ENCODE measurements around the gene MPO. TPM values are rescaled to one million over a fixed set of nuclear protein-coding genes. Genes with fewer than 3 reads are reported as not detected.

The MPO gene
- total and polyA plus RNA-seq, 10 of the 15 experiments (the other 5 are each of a cell fraction or from before 2014, with no cell fraction given) = 0.06 to 0.49 (median 0.14) TPM

DNA sequence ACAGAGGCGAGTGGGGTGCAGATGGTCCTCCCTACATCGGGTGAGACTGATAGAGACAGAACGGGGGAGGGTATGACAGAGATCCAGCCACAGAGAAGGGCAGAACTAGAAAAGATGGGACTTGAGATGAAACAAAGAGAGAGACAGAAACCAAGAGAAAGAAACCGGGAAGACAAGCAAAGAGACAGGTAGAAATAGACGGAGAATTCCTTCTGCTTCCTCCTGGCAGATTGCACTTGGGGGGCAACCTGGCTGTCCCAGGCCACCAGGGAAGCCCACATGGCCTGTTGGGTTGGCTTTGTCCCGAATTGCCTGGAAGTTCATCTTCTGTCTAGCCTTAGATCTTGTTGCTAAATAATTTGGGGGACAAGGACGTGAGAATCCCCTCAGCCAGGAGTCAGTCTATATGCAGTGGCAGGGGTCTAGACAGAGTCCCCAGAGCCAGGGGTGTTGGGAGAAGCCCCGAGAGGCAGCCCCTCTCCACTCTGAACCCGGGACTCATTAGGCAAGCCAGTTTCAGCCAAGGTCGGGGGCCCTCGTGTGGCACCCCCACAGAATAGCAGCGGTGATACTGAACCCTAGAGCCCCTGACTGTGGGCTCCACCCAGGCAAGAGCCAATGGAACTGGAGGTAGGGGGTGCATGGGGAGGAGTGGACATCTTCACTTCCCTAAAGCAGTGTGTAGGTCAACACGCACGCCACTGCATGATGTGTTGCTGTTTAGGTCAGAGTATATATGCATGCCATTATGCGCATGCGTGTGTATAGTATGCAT, 48.5 kb upstream of the MPO start (continued):
- TF ChIP-seq STAT1 (conservative IDR thresholded peaks at IDR 0.05) (no peak), BMI1 (IDR thresholded peaks at IDR 0.05; ENCODE audit: borderline replicate concordance) (peak; percentile 57), EP300 (IDR thresholded peaks at IDR 0.05; ENCODE audit: borderline replicate concordance in 1 of 2, control insufficient read depth in 1 of 2, low read depth in 2 of 2, low read length in 2 of 2) (0 out of 4 replicates have a peak, but pooled peaks of 1 of the 2 experiments have one; percentile 7), JUNB (IDR thresholded peaks at IDR 0.05) (no peak), ZBED1 (IDR thresholded peaks at IDR 0.05; ENCODE audit: borderline replicate concordance) (peak; percentile 99), ZNF24 (IDR thresholded peaks at IDR 0.05) (0 out of 2 replicates have a peak, but pooled peaks have one; percentile 44), ZNF384 (IDR thresholded peaks at IDR 0.05; ENCODE audit: borderline replicate concordance, low read depth, low read length) (no peak), MTA2 (IDR thresholded peaks at IDR 0.05; ENCODE audit: low read depth) (peak; percentile 33; the same call in 1 of the 2 replicates), CREM (IDR thresholded peaks at IDR 0.05; ENCODE audit: low read depth) (peak; percentile 74; the same call in 1 of the 2 replicates), LARP7 (IDR thresholded peaks at IDR 0.05) (peak; percentile 49; the same call in 1 of the 2 replicates), MTA3 (IDR thresholded peaks at IDR 0.05; ENCODE audit: borderline replicate concordance, low read length) (no peak), BHLHE40 (IDR thresholded peaks at IDR 0.05; ENCODE audit: borderline replicate concordance in 1 of 2, low read depth in 2 of 2, low read length in 1 of 2) (peak; percentile 82 to 84), SREBF2 (IDR thresholded peaks at IDR 0.05; ENCODE audit: low read length) (no peak), NBN (IDR thresholded peaks at IDR 0.05) (peak; percentile 58), KAT2A (conservative IDR thresholded peaks at IDR 0.05; ENCODE audit: control insufficient read depth, low read depth, low read length) (no peak), IKZF1 (conservative IDR thresholded peaks at IDR 0.05) (peak; percentile 79), BCL11A (IDR thresholded peaks at IDR 0.05; ENCODE audit: low read depth, low read length) (peak; percentile 74), HDAC6 (IDR thresholded peaks at IDR 0.05; ENCODE audit: unreplicated experiment) (peak; percentile 83)
- TF ChIP-seq, protein P1, sequence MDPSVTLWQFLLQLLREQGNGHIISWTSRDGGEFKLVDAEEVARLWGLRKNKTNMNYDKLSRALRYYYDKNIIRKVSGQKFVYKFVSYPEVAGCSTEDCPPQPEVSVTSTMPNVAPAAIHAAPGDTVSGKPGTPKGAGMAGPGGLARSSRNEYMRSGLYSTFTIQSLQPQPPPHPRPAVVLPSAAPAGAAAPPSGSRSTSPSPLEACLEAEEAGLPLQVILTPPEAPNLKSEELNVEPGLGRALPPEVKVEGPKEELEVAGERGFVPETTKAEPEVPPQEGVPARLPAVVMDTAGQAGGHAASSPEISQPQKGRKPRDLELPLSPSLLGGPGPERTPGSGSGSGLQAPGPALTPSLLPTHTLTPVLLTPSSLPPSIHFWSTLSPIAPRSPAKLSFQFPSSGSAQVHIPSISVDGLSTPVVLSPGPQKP (IDR thresholded peaks at IDR 0.05; ENCODE audit: low read depth, low read length) = peak; percentile 1; the same call in 1 of the 2 replicates
- TF ChIP-seq, protein P2, sequence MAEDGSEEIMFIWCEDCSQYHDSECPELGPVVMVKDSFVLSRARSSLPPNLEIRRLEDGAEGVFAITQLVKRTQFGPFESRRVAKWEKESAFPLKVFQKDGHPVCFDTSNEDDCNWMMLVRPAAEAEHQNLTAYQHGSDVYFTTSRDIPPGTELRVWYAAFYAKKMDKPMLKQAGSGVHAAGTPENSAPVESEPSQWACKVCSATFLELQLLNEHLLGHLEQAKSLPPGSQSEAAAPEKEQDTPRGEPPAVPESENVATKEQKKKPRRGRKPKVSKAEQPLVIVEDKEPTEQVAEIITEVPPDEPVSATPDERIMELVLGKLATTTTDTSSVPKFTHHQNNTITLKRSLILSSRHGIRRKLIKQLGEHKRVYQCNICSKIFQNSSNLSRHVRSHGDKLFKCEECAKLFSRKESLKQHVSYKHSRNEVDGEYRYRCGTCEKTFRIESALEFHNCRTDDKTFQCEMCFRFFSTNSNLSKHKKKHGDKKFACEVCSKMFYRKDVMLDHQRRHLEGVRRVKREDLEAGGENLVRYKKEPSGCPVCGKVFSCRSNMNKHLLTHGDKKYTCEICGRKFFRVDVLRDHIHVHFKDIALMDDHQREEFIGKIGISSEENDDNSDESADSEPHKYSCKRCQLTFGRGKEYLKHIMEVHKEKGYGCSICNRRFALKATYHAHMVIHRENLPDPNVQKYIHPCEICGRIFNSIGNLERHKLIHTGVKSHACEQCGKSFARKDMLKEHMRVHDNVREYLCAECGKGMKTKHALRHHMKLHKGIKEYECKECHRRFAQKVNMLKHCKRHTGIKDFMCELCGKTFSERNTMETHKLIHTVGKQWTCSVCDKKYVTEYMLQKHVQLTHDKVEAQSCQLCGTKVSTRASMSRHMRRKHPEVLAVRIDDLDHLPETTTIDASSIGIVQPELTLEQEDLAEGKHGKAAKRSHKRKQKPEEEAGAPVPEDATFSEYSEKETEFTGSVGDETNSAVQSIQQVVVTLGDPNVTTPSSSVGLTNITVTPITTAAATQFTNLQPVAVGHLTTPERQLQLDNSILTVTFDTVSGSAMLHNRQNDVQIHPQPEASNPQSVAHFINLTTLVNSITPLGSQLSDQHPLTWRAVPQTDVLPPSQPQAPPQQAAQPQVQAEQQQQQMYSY (CRISPR knock-in tag; IDR thresholded peaks at IDR 0.05) = peak; percentile 67
- TF ChIP-seq, protein P3, sequence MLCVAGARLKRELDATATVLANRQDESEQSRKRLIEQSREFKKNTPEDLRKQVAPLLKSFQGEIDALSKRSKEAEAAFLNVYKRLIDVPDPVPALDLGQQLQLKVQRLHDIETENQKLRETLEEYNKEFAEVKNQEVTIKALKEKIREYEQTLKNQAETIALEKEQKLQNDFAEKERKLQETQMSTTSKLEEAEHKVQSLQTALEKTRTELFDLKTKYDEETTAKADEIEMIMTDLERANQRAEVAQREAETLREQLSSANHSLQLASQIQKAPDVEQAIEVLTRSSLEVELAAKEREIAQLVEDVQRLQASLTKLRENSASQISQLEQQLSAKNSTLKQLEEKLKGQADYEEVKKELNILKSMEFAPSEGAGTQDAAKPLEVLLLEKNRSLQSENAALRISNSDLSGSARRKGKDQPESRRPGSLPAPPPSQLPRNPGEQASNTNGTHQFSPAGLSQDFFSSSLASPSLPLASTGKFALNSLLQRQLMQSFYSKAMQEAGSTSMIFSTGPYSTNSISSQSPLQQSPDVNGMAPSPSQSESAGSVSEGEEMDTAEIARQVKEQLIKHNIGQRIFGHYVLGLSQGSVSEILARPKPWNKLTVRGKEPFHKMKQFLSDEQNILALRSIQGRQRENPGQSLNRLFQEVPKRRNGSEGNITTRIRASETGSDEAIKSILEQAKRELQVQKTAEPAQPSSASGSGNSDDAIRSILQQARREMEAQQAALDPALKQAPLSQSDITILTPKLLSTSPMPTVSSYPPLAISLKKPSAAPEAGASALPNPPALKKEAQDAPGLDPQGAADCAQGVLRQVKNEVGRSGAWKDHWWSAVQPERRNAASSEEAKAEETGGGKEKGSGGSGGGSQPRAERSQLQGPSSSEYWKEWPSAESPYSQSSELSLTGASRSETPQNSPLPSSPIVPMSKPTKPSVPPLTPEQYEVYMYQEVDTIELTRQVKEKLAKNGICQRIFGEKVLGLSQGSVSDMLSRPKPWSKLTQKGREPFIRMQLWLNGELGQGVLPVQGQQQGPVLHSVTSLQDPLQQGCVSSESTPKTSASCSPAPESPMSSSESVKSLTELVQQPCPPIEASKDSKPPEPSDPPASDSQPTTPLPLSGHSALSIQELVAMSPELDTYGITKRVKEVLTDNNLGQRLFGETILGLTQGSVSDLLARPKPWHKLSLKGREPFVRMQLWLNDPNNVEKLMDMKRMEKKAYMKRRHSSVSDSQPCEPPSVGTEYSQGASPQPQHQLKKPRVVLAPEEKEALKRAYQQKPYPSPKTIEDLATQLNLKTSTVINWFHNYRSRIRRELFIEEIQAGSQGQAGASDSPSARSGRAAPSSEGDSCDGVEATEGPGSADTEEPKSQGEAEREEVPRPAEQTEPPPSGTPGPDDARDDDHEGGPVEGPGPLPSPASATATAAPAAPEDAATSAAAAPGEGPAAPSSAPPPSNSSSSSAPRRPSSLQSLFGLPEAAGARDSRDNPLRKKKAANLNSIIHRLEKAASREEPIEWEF (IDR thresholded peaks at IDR 0.05; ENCODE audit: insufficient replicate concordance, low read depth, low read length) = peak; percentile 84

Measured in GM12878 (cell line).